Esophagus squamous epithelium (tissue), 5 donors: Measurements from ENCODE around the gene TNNT1. TPM values are rescaled to one million over a fixed set of nuclear protein-coding genes. Genes with fewer than 3 reads are reported as not detected.

Source experiments
- DNase-seq: peaks from one replicate; lab custom pipeline; 2025; lab: John Stamatoyannopoulos, UW
- H3K27ac ChIP-seq, 4 donors: fragments of 200-600 bp; sonication (generic); one replicate each; pipeline ENCODE4 v1.5.1; 2016 to 2019; ENCODE audit warnings: mild to moderate bottlenecking in 1 of 4
- H3K27me3 ChIP-seq, 4 donors: fragments of 200-600 bp; sonication (generic); 1 replicate in 3 of 4; 2 replicates in 1 of 4; pipeline versions ENCODE4 v1.5.1 to v1.6.0; 2017 to 2021; ENCODE audit warnings: antibody characterized with exemption in 1 of 4
- H3K36me3 ChIP-seq, 3 donors: fragments of 200-600 bp; sonication (generic); one replicate each; pipeline ENCODE4 v1.5.1; 2016 to 2019
- H3K4me1 ChIP-seq, 3 donors: fragments of 200-600 bp; sonication (generic); one replicate each; pipeline ENCODE4 v1.5.1; 2017 to 2019
- H3K4me3 ChIP-seq, 4 donors: fragments of 200-600 bp; sonication (generic); 1 replicate in 3 of 4; 2 replicates in 1 of 4; pipeline ENCODE4 v1.5.1; 2016 to 2019; ENCODE audit warnings: mild to moderate bottlenecking in 2 of 4, moderate library complexity in 1 of 4
- H3K9me3 ChIP-seq, 3 donors: fragments of 200-600 bp; sonication (generic); one replicate each; pipeline ENCODE4 v1.5.1; 2016 to 2019
- CTCF ChIP-seq, 6 experiments: fragments of 450-650 bp in 4 of 6; fragments of 200-600 bp in 2 of 6; sonication (generic) in 2 of 6; IDR thresholded peaks; one replicate each; pipeline ENCODE4 v1.5.1; 2016 to 2019; ENCODE audit warnings: antibody characterized with exemption in 6 of 6, mild to moderate bottlenecking in 4 of 6, moderate library complexity in 4 of 6
- POLR2A ChIP-seq, 4 donors: fragments of 450-650 bp; IDR thresholded peaks; one replicate each; pipeline ENCODE4 v1.6.1; 2017; ENCODE audit warnings: antibody characterized with exemption in 4 of 4, mild to moderate bottlenecking in 4 of 4, moderate library complexity in 3 of 4
- WGBS, 2 donors: methylation state at CpG; one replicate each; pipeline ENCODE4 v1.1.5; 2018; 5-methylcytosine and 5-hydroxymethylcytosine counted together
- intact Hi-C: fragments of 100-400 bp; cut with DNase I; formaldehyde crosslinking; loops from one replicate; pipeline ENCODE4 v1.15.0; 2022
- total RNA-seq, 4 donors: library from RNA; depleted of rRNA; stranded (reverse); fragments of >200 nt; gene quantifications; one replicate each; pipeline ENCODE4 v1.1.0, GENCODE V29; 2016
- donor health status: DM: yes; HTN: yes; CAD: no.

Gene TNNT1
- total RNA-seq, 4 donors from 2014 or later: 3.3 to 23.1 (median 6.2) TPM

- H3K4me3 ChIP-seq: peak overlapping the region; percentile 24 to 69 (median 41)
- no peak for DNase-seq
- peaks cover 0 to 48% (median 8%) of the 10 kb centered on the region in 4 donors for H3K27me3 ChIP-seq
- TF ChIP-seq POLR2A (IDR thresholded peaks at IDR 0.05): no peak
- TF ChIP-seq CTCF (IDR thresholded peaks at IDR 0.05): no peak
- intact Hi-C loops: no loop called here
- H3K9me3 ChIP-seq: no peaks in the 10 kb centered on the region
- H3K27ac ChIP-seq: peak overlapping the region in 3 of 4 donors; percentile 52 to 59 (median 55)
- H3K36me3 ChIP-seq: peaks cover 5 to 41% (median 12%) of the 10 kb centered on the region in 3 donors
- 34% methylated on average over 12 to 15 of the region's 17 CpGs for WGBS, 2 donors
- H3K4me1 ChIP-seq: peaks cover 18 to 40% (median 20%) of the 10 kb centered on the region in 3 donors
These were observed 61.5 kb downstream of the TNNT1 start for GRCh38 chr19:55087542-55087901.

- Histone ChIP-seq H3K36me3 (peaks cover 0 to 36% (median 6%) of the 10 kb centered on the region in 3 donors), H3K9me3 (no peaks in the 10 kb centered on the region), H3K4me1 (peaks cover 22 to 46% (median 24%) of the 10 kb centered on the region in 3 donors), H3K27me3 (peaks cover 0 to 54% (median 14%) of the 10 kb centered on the region in 4 donors), H3K27ac (peak overlapping the region; percentile 29 to 59 (median 54)), H3K4me3 (peak overlapping the region; percentile 24 to 69 (median 41))
- TF ChIP-seq POLR2A (IDR thresholded peaks at IDR 0.05): no peak
- TF ChIP-seq CTCF (IDR thresholded peaks at IDR 0.05): no peak
- 9 to 13% methylated on average over 8 to 20 of the region's 74 CpGs for WGBS, 2 donors
- no peak for DNase-seq
- intact Hi-C loops: no loop called here
These were observed 62.1 kb downstream of the TNNT1 start for GRCh38 chr19:55086730-55087541.

GRCh38 chr19:55085923-55086715 is 62.9 kb downstream of the TNNT1 start:
- TF ChIP-seq POLR2A (IDR thresholded peaks at IDR 0.05) (no peak), CTCF (IDR thresholded peaks at IDR 0.05) (no peak)
- Histone ChIP-seq H3K27me3 (peaks cover 0 to 62% (median 20%) of the 10 kb centered on the region in 4 donors), H3K27ac (peak overlapping the region; percentile 29 to 59 (median 52))

GRCh38 chr19:55084416-55084815 is 64.6 kb downstream of the TNNT1 start:
- no peak for DNase-seq
- Histone ChIP-seq H3K4me1 (peaks cover 44 to 70% (median 46%) of the 10 kb centered on the region in 3 donors), H3K27ac (no peak overlapping the region)

More at GRCh38 chr19:55085923-55086715, 62.9 kb downstream of the TNNT1 start:
- H3K4me1 ChIP-seq: peaks cover 30 to 54% (median 33%) of the 10 kb centered on the region in 3 donors
- peak overlapping the region; percentile 24 to 69 (median 41) for H3K4me3 ChIP-seq
- 45% methylated on average over 4 of the region's 35 CpGs; no CpG with 5 or more reads in 1 of the 2 donors for WGBS, 2 donors
- peaks cover 0 to 27% (median 0%) of the 10 kb centered on the region in 3 donors for H3K36me3 ChIP-seq
- DNase-seq: no peak
- H3K9me3 ChIP-seq: no peaks in the 10 kb centered on the region
- intact Hi-C loops: no loop called here

More at GRCh38 chr19:55084416-55084815, 64.6 kb downstream of the TNNT1 start:
- no peak overlapping the region for H3K4me3 ChIP-seq
- peaks cover 0 to 12% (median 0%) of the 10 kb centered on the region in 3 donors for H3K36me3 ChIP-seq
- WGBS, 2 donors: 80 to 85% methylated on average over 6 to 10 of the region's 10 CpGs
- no peaks in the 10 kb centered on the region for H3K9me3 ChIP-seq
- TF ChIP-seq POLR2A (IDR thresholded peaks at IDR 0.05): no peak
- no peak for TF ChIP-seq CTCF (IDR thresholded peaks at IDR 0.05)
- intact Hi-C loops: no loop called here
- peaks cover 0 to 79% (median 21%) of the 10 kb centered on the region in 4 donors for H3K27me3 ChIP-seq
